Medulla oblongata (tissue), 1 donor: Measurements from ENCODE around the gene LIN7A.
"Not testable (repeated sequence)": the region's sequence is repeated elsewhere in the genome, so short reads cannot be mapped to it uniquely, and the experiment has no call there.

ENCODE experiments used
- DNase-seq: peaks from one replicate; pipeline ENCODE4 v3.0.0-alpha.2; 2015; ENCODE audit errors: extremely low spot score

The LIN7A gene

GRCh38 chr12:80920006-80920405, 17.7 kb downstream of the LIN7A start:
- no peak for DNase-seq

GRCh38 chr12:80917651-80918050, 20.1 kb downstream of the LIN7A start:
- DNase-seq = no peak

DNA sequence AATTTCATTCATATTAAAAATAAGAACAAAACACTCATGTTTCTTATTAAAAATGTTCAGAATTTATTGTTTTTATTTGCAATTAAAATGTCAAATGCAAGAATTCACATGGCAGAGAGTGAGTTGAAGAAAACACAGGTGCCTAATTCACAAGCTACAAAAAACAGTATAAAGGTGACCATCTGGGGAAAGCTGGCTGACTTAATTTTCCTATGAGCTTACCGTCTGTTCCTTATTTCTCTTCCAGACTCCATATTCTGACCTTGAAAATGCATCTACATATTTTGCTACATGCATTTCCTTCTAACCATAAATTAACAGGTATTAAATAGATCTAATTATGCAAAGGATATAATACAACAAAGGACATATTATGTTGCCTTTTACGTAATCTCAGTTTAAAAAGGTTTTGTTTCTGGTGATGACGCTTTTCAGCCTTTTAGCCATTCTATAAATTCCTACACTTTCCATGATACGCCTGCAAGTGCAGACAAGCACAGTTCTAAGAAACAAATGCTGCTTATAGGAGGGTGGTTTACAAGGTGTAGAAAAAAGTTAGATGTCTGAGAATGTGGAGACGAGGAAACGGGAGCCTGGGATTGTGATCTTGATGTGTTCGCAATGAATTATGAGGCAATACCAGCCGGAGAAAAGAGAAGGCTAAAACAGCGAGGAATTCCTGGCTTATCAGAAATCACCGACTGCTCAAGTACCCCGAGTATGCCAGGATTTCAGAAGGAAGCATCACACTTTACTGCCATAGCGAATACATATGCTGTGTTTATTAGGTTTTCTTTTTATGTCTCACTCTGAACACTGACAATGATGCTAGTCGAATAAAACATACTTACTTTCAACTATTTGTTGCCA, 24.6 kb downstream of the LIN7A start:
- DNase-seq = no peak

DNA sequence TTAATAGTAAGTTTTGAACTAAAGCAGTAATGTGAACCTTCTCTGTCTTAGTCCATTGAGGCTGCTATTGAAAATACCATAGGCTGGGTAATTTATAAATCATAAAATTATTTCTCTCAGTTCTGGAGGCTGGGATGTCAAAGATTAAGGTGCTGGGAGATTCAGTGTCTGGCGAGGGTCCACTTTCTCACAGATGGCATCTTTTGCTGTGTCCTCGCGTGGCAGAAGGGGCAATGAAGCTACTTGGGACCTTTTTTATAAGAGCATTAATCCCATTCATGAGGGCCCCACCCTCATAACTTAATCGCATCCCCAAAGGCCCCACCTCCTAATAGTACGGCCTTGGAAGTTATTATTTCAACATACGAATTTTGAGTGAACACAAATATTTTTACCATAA, 28.4 kb downstream of the LIN7A start:
- no peak for DNase-seq

- no peak for DNase-seq
These were observed 35.0 kb downstream of the LIN7A start for GRCh38 chr12:80902711-80903110.

- DNase-seq = no peak
These were observed 36.1 kb downstream of the LIN7A start for GRCh38 chr12:80901661-80902060.

DNA sequence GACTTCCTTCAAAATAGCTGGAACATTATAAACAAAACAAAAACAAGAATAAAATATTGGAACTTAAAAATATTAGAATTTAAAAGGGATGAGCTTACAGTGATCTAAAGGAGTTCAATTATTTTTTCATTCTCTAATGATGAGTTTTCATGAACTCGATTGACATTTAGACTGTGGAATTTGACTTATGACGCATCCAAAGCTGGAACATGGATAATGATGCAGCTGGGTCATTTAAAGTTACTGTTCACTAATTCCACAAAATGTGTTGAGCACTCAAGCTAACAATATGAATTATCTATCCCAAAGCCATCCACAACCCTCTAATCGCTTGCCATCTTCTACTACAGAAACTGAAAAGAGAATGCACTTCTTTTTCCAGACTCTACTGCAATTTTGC, 42.5 kb downstream of the LIN7A start:
- DNase-seq = no peak

GRCh38 chr12:80894179-80894578, 43.6 kb downstream of the LIN7A start:
- DNase-seq = no peak

- DNase-seq = no peak
These were observed 44.9 kb downstream of the LIN7A start for GRCh38 chr12:80892597-80893445.

- DNase-seq = no peak
These were observed 53.1 kb downstream of the LIN7A start for GRCh38 chr12:80884651-80885050.

GRCh38 chr12:80881106-80881505, 56.6 kb downstream of the LIN7A start:
- DNase-seq = no peak

DNA sequence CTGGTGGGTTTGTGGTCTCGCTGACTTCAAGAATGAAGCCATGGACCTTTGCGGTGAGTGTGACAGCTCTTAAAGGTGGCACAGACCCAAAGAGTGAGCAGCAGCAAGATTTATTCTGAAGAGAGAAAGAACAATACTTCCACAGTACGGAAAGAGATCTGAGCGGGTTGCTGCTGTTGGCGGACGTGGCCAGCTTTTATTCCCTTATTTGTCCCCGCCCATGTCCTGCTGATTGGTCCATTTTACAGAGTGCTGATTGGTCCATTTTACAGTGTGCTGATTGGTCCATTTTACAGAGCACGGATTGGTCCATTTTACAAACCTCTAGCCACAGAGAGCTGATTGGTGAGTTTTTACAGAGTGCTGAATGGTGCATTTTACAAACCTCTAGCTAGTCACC, 59.3 kb downstream of the LIN7A start:
- not testable (repeated sequence) for DNase-seq

- DNase-seq = no peak
These were observed 59.9 kb downstream of the LIN7A start for GRCh38 chr12:80877721-80878265.

DNA sequence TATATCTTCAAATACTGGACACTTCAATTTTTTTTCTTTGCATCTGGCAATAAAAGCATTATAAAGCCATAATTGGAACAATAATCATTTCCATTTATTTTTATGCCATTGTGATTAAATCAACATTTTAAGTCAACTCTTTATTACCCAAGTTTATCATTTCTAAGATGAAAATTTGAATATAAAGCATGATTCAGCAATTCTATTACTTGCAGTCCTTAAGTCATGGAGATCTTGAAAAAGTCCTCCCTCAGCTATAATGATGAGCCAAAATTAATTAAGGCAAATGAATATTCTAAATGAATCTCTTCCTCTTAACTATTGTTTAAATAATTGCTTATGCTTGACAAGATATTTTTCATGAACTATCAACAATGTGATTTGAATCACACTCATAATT, 65.7 kb downstream of the LIN7A start:
- DNase-seq = no peak

DNA sequence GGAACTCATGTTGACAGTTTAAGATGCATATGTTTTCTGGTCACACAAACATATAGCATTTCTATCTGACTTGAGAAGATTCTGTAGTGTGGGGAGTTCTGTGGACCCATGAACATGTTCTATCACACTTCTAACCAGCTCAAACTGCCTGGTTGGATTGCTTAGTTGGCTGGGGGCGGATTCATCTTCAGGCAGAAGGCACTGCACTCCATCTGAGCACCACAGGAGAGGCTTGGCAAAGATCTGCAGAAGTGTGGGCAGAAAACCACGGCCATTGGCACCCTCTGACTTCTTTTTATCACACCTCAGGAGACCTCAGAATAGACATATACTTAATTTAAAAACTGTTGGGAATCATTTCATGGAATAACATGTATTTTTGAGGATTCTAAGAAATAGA, 68.5 kb downstream of the LIN7A start:
- no peak for DNase-seq

- no peak for DNase-seq
These were observed 69.2 kb downstream of the LIN7A start for GRCh38 chr12:80868576-80868975.

GRCh38 chr12:80867941-80868340, 69.8 kb downstream of the LIN7A start:
- DNase-seq = no peak

GRCh38 chr12:80864046-80864735, 73.5 kb downstream of the LIN7A start:
- no peak for DNase-seq

- DNase-seq = no peak
These were observed 75.2 kb downstream of the LIN7A start for GRCh38 chr12:80862531-80862930.

GRCh38 chr12:80861641-80862378, 75.9 kb downstream of the LIN7A start:
- DNase-seq = no peak

DNA sequence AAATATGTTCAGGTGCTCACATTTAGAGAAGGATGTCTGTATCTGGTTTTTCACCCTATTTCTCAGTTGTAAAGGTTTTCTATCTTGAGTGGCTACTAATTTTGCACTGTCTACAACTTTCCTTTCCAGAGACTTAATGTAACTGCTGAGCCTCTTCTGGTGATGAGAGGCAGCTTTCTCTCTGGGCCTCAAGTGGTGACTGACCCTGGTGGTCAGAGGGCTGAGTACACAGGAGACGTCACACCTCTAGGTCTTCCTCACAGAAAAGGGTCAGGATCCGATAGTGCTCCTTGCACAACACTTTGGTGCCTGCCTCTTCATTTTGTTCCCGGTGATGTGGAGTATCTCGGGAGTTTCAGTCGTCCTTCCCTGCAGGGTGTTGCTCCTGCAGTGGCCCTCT, 76.8 kb downstream of the LIN7A start:
- no peak for DNase-seq
